Measurements from ENCODE around the gene NBPF20.
"Not testable (repeated sequence)": the region's sequence is repeated elsewhere in the genome, so short reads cannot be mapped to it uniquely, and the experiment has no call there.

DNA sequence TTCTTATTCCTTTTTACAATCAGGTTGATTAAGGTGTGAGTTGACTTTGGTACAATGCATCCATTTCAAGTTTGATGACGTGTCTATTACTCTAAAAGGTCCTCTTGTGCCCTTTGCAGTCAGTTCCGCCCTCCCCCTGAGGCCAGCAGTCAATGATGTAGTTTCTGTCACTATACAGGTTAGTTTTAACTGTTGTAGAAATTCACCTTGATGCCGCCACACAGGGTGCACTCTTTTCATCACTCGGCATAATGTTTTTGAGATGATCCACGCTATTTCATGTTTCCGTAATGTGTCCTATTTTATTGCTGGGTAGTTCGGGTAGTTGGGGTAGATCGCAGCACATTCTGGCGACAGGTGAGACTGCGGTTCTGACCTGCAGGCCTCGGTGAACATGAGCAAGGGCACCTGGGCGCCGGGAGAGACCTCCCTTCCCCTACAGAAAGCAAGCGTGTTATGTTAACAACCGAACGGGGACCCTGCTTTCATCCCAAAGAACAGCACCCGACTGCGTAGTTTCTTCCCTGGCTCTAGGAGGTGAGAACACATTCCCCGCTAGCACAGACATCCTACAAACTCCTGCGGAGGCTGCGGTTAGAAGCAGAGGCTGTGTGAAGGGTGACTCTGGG is 39.4 kb upstream of the NBPF20 start:
- TF ChIP-seq MYC (IDR thresholded peaks at IDR 0.05; ENCODE audit: low read depth, low read length), result not testable (repeated sequence)
- TF ChIP-seq, protein P1, sequence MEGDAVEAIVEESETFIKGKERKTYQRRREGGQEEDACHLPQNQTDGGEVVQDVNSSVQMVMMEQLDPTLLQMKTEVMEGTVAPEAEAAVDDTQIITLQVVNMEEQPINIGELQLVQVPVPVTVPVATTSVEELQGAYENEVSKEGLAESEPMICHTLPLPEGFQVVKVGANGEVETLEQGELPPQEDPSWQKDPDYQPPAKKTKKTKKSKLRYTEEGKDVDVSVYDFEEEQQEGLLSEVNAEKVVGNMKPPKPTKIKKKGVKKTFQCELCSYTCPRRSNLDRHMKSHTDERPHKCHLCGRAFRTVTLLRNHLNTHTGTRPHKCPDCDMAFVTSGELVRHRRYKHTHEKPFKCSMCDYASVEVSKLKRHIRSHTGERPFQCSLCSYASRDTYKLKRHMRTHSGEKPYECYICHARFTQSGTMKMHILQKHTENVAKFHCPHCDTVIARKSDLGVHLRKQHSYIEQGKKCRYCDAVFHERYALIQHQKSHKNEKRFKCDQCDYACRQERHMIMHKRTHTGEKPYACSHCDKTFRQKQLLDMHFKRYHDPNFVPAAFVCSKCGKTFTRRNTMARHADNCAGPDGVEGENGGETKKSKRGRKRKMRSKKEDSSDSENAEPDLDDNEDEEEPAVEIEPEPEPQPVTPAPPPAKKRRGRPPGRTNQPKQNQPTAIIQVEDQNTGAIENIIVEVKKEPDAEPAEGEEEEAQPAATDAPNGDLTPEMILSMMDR (IDR thresholded peaks at IDR 0.05; ENCODE audit: low read depth, low read length), result not testable (repeated sequence)
